GM04504 (cell line): ENCODE measurements around the gene ETFA.
A peak's percentile ranks its signal among the peaks of the same experiment; 100 is the strongest.
"Not testable (repeated sequence)": the region's sequence is repeated elsewhere in the genome, so short reads cannot be mapped to it uniquely, and the experiment has no call there.

Experiments used
- DNase-seq: peaks from one replicate; pipeline ENCODE4 v3.0.0-alpha.2; 2012; ENCODE audit warnings: low read depth

Gene ETFA

GRCh38 chr15:76270876-76271275 lies 40.4 kb downstream of the ETFA start:
- no peak for DNase-seq

GRCh38 chr15:76267077-76267476 lies 44.2 kb downstream of the ETFA start:
- no peak for DNase-seq

GRCh38 chr15:76265769-76266168 lies 45.5 kb downstream of the ETFA start:
- DNase-seq, result not testable (repeated sequence)

- no peak for DNase-seq
Observed at GRCh38 chr15:76260246-76260938, 50.9 kb downstream of the ETFA start.

DNA sequence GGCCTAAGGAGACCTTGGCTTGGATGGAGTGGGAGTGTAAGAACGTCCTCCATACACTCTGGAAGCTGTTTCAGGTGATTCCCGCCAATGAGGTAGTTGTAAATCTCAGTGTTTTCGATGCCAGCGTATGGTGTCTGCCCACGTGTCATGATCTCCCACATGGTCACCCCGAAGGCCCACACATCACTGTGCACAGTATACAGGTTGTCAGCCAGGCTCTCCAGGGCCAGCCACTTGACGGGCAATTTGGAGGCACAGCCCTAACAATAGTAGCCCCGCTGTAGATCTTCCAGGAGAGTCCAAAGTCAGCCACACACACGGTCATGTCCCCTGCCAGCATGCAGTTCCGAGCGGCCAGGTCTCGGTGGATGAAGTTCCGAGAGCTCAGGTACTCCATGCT lies 51.9 kb downstream of the ETFA start:
- DNase-seq, result no peak

- DNase-seq, result no peak
Observed at GRCh38 chr15:76258460-76258859, 52.8 kb downstream of the ETFA start.

GRCh38 chr15:76253691-76254473 lies 57.4 kb downstream of the ETFA start:
- no peak for DNase-seq

DNA sequence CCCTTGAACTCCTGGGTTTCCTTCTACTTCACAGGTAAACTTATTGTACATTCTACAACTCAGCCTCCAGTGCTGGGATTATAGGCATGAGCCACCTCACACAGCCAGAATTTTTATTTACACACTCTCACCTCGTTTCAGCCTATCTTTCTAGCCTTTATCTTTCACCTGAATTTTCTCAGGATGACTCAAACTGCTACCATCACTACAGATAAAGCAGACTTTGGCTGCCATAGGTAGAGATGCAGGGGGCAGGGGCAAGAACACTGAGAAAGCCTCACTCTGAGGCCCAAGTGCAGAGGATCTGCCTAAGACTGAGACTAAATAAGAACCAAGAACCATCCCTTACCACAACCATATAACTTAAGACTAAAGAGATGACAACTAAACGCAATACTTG lies 59.0 kb downstream of the ETFA start:
- DNase-seq, result no peak

DNA sequence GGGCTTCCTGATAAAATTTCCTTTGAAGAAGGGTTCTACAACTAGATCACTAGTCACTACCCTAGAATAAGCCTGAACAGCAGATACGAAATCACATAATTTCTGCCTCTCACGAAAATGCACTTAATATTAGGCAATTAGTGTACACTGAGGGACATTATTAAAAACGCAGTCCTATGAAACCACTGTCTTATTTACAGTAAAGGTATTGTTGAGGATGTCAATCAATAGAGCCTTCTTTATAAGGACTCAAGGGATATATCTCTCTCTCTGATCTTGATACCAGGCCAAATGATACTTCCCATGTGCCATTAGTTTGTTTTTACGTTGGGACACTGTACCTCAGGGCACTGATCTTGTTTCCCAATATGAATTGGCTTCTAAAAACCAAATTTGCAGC lies 59.6 kb downstream of the ETFA start:
- DNase-seq, result no peak

- no peak for DNase-seq
Observed at GRCh38 chr15:76245072-76245610, 66.1 kb downstream of the ETFA start.

GRCh38 chr15:76239786-76240185 lies 71.5 kb downstream of the ETFA start:
- DNase-seq, result no peak

DNA sequence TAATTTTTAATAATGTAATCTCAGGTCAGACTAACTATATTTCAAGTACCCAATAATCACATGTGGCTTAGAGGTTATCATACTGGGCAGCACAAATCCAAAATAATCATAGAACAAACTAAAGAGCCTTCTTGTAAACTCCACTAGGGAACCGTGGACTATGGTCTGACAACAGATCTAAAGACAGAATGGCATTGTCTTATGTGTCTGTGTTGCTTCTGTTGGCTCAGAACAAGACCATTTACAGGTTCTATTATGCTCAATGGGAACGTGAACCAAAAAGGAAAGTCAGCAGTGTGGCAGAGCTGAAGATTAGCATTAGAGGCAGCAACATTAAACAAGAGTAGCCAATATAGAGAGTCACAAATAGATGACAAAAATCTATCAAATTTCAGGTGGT lies 74.9 kb downstream of the ETFA start:
- DNase-seq, result no peak

GRCh38 chr15:76235186-76235826 lies 76.0 kb downstream of the ETFA start:
- DNase-seq, result peak; percentile 16

DNA sequence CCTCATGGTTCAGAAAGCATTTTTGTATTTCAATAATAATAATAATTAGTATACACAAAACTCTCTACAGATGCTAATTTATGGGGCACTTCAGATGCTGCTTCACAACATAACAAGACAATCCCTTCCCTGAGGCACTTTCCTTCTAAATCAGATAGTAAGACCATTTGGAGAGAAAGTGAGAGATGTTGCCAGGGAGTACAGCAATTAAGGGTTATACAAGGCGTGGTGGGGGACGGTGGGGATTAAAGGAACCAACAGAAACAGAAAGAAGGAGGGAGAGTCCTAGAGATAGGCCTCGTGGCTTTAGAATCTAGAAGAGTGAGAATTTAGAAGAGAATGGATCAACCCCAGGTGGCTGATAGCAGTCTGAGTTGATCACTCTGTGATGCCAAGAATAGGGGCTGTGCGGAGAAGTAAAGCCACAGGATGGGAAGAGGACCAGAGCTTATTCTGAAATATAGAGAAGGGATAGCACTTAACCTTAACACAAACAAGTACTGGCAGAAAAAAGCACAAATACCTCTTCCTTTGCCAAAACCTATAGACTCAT lies 76.9 kb downstream of the ETFA start:
- no peak for DNase-seq

DNA sequence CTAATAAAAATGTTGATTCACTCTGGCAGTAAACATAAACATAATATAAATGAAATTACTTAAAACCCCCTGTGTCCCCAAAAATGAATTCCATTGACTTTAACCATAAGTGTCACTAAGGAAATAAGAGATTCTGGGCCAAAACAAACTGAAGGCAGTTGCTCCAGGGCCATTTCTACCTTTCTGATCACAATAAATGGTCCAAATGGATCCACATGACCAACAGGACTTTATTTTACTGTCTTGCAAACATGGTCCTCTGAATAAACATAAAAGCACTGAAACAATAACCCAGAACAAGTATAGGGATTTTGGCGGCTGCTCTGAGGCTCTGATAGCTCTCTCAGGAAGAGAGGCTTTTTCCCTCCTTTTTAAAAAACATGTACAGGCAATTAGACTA lies 77.3 kb downstream of the ETFA start:
- no peak for DNase-seq

DNA sequence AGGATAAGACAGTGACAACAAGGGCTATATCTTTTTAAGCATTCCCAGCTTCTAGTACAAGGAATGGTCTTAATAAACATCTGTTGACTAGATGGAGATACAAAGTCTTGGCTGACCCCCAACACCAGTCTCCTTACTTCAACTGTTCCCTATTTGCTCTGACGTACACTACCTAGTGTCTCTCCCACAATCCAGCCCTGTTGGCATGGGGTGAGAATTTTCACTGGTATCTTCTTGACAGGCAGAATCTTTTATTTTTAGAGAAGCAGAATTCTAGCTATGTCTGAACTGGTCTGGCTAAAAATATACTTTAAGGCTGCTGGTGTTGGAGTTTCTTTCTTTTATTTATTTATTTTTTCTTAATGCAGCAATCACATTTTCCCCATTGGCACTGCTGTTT lies 82.0 kb downstream of the ETFA start:
- DNase-seq, result no peak

- no peak for DNase-seq
Observed at GRCh38 chr15:76223521-76223920, 87.7 kb downstream of the ETFA start.

DNA sequence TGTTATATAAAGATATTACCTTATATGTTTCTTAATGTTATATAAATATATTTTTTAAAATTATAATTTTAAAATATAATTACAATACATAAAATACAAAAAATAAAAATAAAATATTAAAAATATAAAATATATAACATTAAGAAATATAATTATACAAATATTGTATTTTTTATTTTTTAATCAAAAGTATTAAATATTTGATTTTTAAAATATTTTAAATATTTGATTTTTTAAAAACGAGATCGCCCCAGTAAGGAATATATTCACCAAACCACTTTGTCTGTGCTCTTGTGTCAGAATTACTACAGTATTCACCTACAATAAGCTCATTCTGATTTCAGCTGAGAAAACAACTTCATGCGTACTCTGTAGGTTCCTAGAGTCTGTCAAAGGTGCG lies 89.1 kb downstream of the ETFA start:
- DNase-seq, result no peak

DNA sequence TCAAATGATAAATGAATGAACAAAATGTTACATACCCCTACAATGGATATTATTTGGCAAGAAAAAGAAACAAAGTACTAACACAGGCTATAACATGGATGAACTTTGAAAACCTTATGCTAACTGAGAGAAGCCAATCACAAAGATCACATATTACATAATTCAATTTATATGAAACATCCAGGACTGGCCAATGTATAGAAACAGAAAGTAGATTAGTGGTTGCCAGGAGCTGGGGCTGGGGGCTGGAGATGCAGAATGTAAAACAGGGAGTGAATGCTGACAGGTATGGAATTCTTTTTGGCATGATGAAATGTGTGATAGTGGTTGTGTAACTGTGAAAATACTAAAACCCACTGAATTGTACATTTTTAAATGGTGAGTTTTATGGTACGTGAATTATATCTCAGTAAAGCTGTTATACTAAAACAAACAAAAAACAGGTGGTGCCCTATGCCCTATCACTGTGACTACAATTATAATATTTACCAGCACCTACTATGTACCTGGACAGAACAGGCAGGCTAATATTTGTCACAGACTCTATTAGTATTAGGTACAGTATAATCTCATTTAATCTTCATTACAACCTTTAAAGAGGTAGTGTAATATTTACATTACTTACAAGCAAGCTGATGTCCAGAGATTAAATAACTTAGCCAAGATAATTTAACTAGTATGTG lies 90.0 kb downstream of the ETFA start:
- DNase-seq, result no peak

DNA sequence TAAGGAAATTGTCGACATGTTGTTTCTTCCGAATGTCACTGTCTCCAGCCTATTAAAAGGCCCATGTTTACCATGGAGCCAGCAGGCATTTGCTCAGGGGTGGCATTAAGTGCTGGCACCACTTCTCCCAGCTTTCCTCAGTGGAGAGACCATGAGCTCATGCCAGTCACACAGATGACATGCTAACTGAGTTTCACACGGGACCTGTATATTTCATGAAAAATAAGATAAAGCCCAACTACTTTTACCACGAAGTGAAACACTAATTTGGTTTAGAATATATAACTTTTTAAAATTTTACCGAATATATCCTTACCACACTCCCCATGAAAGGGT lies 93.4 kb downstream of the ETFA start:
- no peak for DNase-seq

GRCh38 chr15:76217029-76217881 lies 94.0 kb downstream of the ETFA start:
- no peak for DNase-seq
